ENCODE results near the gene WBP1. TPM values are rescaled to one million over a fixed set of nuclear protein-coding genes. Genes with fewer than 3 reads are reported as not detected.

WBP1 gene
- total RNA-seq, 6 experiments from 2014 or later, result 51.0 to 73.1 (median 56.7) TPM

- H3K36me3 Mint-ChIP-seq (ENCODE audit: low read depth), result peaks cover 19% of the 10 kb centered on the region
- H3K4me3 Mint-ChIP-seq, result no peak overlapping the region
- H3K4me1 Mint-ChIP-seq (ENCODE audit: low read depth), result peaks cover 21% of the 10 kb centered on the region
- DNase-seq, result no peak
- H3K27me3 Mint-ChIP-seq (ENCODE audit: insufficient read depth), result no peaks in the 10 kb centered on the region; the same call in 1 of the 2 replicates
- no peaks in the 10 kb centered on the region for H3K9me3 Mint-ChIP-seq
- no peak for TF ChIP-seq CTCF (IDR thresholded peaks at IDR 0.05)
- H3K27ac Mint-ChIP-seq, result 0 out of 2 replicates have a peak overlapping the region, but pooled peaks have one; percentile 10
Observed at GRCh38 chr2:74428675-74429074, 29.6 kb upstream of the WBP1 start.

GRCh38 chr2:74429487-74430451 lies 28.5 kb upstream of the WBP1 start:
- H3K36me3 Mint-ChIP-seq (ENCODE audit: low read depth), result peaks cover 14% of the 10 kb centered on the region
- no peaks in the 10 kb centered on the region for H3K9me3 Mint-ChIP-seq
- no peak overlapping the region for H3K4me3 Mint-ChIP-seq
- no peak for TF ChIP-seq CTCF (IDR thresholded peaks at IDR 0.05)
- H3K4me1 Mint-ChIP-seq (ENCODE audit: low read depth), result peaks cover 16% of the 10 kb centered on the region
- H3K27ac Mint-ChIP-seq, result no peak overlapping the region
- H3K27me3 Mint-ChIP-seq (ENCODE audit: insufficient read depth), result no peaks in the 10 kb centered on the region; the same call in 1 of the 2 replicates
- DNase-seq, result no peak

GRCh38 chr2:74430502-74430901 lies 27.7 kb upstream of the WBP1 start:
- peaks cover 11% of the 10 kb centered on the region; the same call in 1 of the 2 replicates for H3K4me1 Mint-ChIP-seq (ENCODE audit: low read depth)
- no peak for TF ChIP-seq CTCF (IDR thresholded peaks at IDR 0.05)
- no peaks in the 10 kb centered on the region for H3K9me3 Mint-ChIP-seq
- no peak overlapping the region for H3K27ac Mint-ChIP-seq
- DNase-seq, result no peak
- peaks cover 10% of the 10 kb centered on the region for H3K36me3 Mint-ChIP-seq (ENCODE audit: low read depth)
- H3K27me3 Mint-ChIP-seq (ENCODE audit: insufficient read depth), result no peaks in the 10 kb centered on the region; the same call in 1 of the 2 replicates
- no peak overlapping the region for H3K4me3 Mint-ChIP-seq

- Mint-ChIP-seq H3K36me3 (ENCODE audit: low read depth) (no peaks in the 10 kb centered on the region), H3K4me3 (no peak overlapping the region), H3K27ac (no peak overlapping the region), H3K27me3 (ENCODE audit: insufficient read depth) (no peaks in the 10 kb centered on the region; the same call in 1 of the 2 replicates), H3K4me1 (ENCODE audit: low read depth) (peaks cover 41% of the 10 kb centered on the region), H3K9me3 (no peaks in the 10 kb centered on the region)
- TF ChIP-seq CTCF (IDR thresholded peaks at IDR 0.05), result no peak
- DNase-seq, result no peak
Observed at GRCh38 chr2:74436111-74436805, 22.0 kb upstream of the WBP1 start.

GRCh38 chr2:74436848-74437695 lies 21.2 kb upstream of the WBP1 start:
- no peaks in the 10 kb centered on the region for H3K9me3 Mint-ChIP-seq
- no peak for TF ChIP-seq CTCF (IDR thresholded peaks at IDR 0.05)
- H3K4me1 Mint-ChIP-seq (ENCODE audit: low read depth), result peaks cover 41% of the 10 kb centered on the region
- H3K4me3 Mint-ChIP-seq, result no peak overlapping the region
- H3K27me3 Mint-ChIP-seq (ENCODE audit: insufficient read depth), result no peaks in the 10 kb centered on the region; the same call in 1 of the 2 replicates
- H3K27ac Mint-ChIP-seq, result no peak overlapping the region
- H3K36me3 Mint-ChIP-seq (ENCODE audit: low read depth), result no peaks in the 10 kb centered on the region
- DNase-seq, result no peak
